Stimulated activated naive CD4-positive, alpha-beta T cell treated with Interleukin-2 at 50 U/mL for 16 hours (primary cell): ENCODE results near the gene RLBP1.

Experiments
- DNase-seq: peaks from one replicate; lab custom pipeline; 2025; lab: John Stamatoyannopoulos, UW

RLBP1 gene

GRCh38 chr15:89178307-89178977 lies 42.9 kb downstream of the RLBP1 start:
- no peak for DNase-seq

GRCh38 chr15:89177633-89178306 lies 43.6 kb downstream of the RLBP1 start:
- peak; percentile 48 for DNase-seq

GRCh38 chr15:89177116-89177515 lies 44.3 kb downstream of the RLBP1 start:
- DNase-seq, result no peak

GRCh38 chr15:89175617-89176191 lies 45.7 kb downstream of the RLBP1 start:
- no peak for DNase-seq

- no peak for DNase-seq
These were observed 46.9 kb downstream of the RLBP1 start for GRCh38 chr15:89174476-89174875.

GRCh38 chr15:89172921-89173320 lies 48.5 kb downstream of the RLBP1 start:
- no peak for DNase-seq

- peak; percentile 5 for DNase-seq
These were observed 50.0 kb downstream of the RLBP1 start for GRCh38 chr15:89171136-89172072.

GRCh38 chr15:89170364-89170763 lies 51.0 kb downstream of the RLBP1 start:
- DNase-seq, result no peak

GRCh38 chr15:89168316-89168833 lies 53.0 kb downstream of the RLBP1 start:
- no peak for DNase-seq

GRCh38 chr15:89167267-89168176 lies 53.9 kb downstream of the RLBP1 start:
- peak; percentile 71 for DNase-seq

- DNase-seq, result no peak
These were observed 55.7 kb downstream of the RLBP1 start for GRCh38 chr15:89165677-89166076.

GRCh38 chr15:89164712-89165211 lies 56.6 kb downstream of the RLBP1 start:
- DNase-seq, result no peak

GRCh38 chr15:89163271-89164055 lies 57.9 kb downstream of the RLBP1 start:
- DNase-seq, result no peak

- no peak for DNase-seq
These were observed 59.7 kb downstream of the RLBP1 start for GRCh38 chr15:89161666-89162065.
